LNCAP (cell line): ENCODE data around the gene CACNG4.

Source experiments
- TF ChIP-seq, protein P1 (sequence below): fragments of 450-650 bp; IDR thresholded peaks from 2 replicates; pipeline ENCODE4 v1.5.1; 2017; ENCODE audit warnings: mild to moderate bottlenecking

CACNG4 gene

DNA sequence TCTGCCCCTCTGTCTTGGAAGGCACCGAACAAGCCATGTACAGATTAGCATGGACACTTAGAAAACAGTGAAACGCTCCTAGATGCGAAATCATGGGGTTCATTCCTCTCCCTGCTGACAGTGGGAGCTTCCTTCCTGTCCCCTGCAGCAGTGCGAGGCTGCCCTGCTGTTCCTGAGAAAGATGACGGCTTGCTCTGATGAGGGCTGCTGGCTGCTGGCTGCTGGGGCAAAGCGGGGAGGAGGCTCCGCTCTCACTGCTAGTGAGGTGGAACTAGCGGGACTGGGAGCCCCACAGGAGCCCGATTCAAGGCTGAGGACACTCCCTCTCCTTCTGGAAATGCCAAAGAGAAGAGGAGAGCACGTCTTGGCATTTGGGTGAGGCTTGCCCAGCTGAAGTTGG, 25.9 kb upstream of the CACNG4 start:
- TF ChIP-seq, protein P1, sequence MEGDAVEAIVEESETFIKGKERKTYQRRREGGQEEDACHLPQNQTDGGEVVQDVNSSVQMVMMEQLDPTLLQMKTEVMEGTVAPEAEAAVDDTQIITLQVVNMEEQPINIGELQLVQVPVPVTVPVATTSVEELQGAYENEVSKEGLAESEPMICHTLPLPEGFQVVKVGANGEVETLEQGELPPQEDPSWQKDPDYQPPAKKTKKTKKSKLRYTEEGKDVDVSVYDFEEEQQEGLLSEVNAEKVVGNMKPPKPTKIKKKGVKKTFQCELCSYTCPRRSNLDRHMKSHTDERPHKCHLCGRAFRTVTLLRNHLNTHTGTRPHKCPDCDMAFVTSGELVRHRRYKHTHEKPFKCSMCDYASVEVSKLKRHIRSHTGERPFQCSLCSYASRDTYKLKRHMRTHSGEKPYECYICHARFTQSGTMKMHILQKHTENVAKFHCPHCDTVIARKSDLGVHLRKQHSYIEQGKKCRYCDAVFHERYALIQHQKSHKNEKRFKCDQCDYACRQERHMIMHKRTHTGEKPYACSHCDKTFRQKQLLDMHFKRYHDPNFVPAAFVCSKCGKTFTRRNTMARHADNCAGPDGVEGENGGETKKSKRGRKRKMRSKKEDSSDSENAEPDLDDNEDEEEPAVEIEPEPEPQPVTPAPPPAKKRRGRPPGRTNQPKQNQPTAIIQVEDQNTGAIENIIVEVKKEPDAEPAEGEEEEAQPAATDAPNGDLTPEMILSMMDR, result no peak

DNA sequence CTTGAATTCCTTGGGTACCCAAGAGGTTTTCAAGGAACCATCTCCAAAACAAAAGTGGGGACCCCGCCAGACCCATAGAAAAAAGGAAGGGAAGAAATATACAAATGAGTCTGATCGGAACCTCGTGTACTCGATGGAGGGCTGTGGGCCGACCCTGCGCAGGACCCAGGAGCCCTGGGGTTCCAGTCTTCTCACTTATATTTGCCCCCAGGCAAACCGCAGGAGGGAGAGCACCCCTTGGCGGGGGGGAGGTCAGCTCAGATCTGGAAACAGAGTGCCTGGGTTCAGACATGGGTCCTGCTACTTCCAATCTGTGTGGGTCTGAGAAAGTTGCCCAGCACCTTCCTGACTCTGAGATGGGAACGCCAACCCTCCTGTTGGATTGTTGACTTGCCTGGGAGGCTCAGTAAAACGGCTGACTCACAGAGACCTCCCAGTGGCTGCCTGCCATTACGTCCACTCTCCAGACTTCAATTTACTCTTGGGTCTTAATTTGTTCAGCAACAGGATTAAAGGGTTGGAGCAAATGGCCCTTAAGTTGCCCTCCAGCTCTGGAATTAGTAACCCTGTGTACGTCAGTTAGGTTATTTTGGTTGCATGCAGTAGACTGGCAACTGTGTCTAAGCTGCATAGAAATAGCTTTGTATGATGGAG, 24.9 kb upstream of the CACNG4 start:
- TF ChIP-seq, protein P1, result no peak

DNA sequence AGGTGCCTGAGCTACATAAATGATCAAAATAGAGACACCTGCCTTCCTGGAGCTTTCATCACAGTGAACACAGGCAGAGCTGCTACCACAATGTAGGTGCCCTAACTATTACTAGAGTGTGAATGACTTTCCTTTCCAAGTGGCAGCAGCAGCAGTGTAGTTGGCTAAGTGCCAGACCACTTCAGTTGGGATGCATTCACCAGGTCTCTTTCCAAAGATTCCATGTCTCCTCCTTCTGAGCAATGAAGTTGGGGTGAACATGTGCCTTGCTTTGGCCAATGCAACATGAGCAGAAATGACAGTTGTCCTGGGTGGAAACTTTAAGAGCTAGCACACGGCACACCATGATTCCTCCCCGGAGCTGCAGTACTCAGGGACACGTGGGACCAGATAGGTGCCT, 23.3 kb upstream of the CACNG4 start:
- TF ChIP-seq, protein P1, result no peak

DNA sequence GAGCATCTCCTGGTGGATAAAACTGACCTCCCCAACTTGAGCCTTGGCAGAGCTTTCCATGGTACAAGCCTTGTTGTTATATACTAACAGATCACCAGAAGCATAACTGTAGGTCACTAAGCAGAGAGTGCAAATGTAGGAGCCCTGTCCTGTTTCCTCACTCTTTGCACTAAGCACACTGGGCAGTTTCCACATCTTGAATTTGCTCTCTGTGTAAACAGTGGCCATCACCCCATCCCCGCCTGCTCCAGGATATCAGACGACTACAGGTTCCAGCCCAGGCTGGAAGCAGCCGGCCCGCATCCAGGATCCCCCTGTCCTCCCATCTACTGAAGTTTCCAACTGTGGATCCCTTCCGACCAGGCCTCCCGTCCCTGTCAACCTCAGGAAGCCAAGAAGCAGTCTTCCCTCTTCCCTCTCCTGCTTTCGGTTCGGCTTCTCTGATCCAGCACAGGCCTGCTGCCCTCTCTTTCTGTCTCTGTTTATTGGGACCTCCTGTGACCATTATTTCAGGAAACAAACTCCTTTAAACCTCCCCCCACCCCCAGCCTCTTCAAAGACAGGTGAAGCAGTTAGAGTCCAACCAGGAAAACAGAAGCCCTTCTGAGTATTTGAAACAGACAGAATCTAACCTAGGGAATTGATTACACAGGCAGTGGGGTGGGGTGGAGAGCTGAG, 22.6 kb upstream of the CACNG4 start:
- TF ChIP-seq, protein P1, result no peak

DNA sequence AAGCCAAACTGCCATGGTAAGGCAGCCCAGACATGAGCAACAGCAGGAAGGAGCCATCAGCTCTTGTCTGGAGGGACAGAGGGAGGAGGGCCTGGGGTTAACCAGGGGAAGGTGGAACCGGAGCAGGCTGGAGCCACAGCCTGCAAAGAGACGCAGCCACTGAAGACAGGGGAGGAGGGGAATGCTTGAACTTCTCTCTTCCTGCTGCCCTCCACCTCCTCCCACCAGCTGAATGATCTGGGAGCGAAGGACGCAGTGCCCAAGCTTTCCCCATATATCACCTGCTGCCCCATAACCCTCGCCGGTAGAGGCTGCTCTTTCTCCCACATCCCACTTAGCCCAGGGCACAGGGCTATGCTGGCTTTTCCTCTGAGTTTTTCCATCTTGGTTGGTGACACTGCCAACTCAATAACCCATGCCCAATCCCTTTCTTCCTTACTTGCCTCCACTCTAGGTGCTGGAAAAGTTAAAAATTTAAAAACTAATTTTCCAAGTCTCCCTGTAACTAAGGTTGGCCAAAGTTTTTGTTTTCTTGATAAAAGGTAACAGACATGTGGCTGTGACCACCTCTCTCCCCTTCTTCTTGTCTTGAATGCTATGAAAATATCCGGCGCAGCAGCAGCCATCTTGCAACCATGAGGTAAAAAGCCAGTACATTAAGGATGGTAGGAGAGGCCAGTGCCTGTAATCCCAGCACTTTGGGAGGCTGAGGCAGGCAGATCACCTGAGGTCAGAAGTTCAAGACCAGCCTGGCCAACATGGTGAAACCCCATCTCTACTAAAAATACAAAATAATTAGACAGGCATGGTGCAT, 21.8 kb upstream of the CACNG4 start:
- TF ChIP-seq, protein P1, result no peak

DNA sequence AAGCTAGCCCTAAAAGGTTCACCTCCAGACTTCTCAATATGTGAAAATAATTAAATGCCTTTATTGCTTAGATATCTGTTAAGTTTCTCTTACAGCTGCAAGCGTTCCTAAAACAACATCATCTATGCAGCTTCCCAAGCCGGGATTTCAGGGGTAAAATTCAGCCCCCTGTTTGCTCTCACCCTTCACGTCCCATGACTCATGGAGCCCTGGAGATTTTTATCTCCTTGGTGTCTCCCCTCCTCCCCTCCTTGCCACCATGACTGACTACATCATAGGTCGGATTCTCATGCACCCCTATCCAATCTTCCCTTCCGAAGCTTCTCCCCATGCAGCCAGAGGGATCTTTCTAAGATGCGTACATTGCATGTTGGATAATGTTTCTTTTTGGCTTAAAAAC, 21.0 kb upstream of the CACNG4 start:
- TF ChIP-seq, protein P1, result no peak

DNA sequence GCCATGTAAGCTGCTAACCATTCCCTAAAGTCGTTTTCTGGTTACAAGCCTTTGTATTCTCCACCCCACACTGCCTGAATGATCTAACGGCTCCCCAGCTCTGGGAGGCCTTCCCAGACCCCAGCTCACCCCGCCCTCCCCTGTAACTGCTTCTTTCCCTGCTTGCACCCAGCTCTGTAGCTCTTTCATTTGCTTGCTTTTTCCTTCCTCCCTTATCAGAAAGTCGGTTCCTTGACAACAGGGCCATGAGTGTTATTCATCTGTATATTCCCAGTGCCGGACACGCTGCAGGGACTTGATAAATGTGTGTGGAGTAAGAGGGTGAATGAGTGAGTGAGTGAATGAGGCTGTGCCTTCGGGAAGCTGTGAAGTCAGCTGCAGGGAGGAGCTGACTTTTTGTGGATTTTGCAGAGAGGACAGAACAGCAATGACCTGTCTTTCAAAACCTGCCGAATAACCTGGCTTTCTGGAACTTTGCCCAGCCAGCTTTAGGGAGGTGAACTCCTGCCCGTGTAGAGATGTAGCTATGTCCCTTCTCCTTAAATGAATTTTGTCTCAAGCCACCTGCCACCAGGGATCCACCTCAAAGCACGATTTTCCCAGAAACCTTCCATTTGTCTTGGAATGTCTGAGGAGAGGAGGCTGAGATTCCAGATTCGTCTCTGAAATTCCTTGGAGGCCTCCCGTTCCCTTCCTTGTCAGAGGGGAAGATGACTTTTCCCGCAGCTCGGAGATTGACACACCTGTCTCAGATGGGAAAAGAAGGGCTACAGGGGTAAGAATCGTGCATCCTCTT, 20.0 kb upstream of the CACNG4 start:
- TF ChIP-seq, protein P1, result no peak
